HG03521 (cell line): ENCODE measurements around the gene AP4S1.
A peak's percentile ranks its signal among the peaks of the same experiment; 100 is the strongest.

Source experiments
- ATAC-seq: cut with Tn5 transposase; IDR thresholded peaks from one replicate; pipeline ENCODE4 v1.9.1; 2021; ENCODE audit warnings: mild to moderate bottlenecking, moderate library complexity; ENCODE audit not compliant: unreplicated experiment

AP4S1 gene, protein sequence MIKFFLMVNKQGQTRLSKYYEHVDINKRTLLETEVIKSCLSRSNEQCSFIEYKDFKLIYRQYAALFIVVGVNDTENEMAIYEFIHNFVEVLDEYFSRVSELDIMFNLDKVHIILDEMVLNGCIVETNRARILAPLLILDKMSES

DNA sequence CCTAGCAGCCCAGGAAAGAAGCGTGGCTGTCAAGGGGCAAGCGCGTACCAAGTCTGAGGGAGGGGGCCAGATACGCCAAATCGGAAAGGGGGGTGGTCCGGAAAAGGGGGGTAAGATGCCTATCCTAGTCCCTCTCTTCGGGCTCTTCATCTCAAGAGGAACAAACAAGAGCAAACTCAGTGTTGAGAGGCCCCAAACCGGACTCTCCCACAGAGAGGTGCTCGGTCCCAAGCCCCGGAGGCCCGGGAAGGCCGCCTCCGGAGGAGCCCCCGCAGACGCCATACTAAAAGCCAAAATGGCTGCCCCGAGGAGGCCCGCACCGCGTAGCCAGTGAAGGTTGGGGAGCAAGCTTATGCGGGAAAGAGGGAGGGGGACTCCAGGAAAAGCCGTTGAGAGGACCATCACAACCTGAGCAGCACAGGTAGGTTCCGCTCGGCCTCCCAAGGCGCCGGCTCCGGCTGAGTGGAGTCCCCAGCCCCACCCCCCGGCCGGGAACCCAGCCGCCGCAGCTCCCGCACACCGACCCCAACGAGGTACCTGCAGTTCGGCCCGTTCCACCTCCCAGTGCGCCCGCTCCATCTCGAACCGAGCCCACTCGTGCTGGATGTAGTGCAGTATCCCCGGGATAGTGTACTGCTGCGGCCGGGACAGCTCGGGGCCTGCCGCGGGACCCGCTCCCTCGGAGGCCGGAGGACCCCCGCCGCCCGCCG, at the start of gene AP4S1:
TSS of gene AP4S1 (plus strand) at position 283 of the 710 bp plus-strand sequence. CDS start 40,548 bp downstream, outside the sequence.
- ATAC-seq = peak; percentile 14

DNA sequence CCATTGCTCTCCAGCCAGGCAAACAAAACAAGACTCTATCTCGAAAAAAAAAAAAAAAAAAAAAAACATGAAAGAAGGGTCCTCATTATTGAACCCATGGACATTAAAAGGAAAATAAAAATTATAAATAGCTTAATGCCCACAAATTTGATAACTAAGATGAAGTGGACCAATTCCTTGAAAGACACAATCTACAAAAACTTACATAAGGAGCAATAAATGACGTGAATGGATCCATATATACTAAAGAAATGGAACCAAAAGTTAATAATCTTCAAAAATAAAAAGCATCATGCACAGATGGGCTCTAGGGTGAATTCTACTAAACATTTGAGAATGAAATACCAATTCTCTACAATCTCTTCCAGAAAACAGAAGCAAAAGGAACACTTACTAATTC, 47.7 kb upstream of the AP4S1 start:
- no peak for ATAC-seq

DNA sequence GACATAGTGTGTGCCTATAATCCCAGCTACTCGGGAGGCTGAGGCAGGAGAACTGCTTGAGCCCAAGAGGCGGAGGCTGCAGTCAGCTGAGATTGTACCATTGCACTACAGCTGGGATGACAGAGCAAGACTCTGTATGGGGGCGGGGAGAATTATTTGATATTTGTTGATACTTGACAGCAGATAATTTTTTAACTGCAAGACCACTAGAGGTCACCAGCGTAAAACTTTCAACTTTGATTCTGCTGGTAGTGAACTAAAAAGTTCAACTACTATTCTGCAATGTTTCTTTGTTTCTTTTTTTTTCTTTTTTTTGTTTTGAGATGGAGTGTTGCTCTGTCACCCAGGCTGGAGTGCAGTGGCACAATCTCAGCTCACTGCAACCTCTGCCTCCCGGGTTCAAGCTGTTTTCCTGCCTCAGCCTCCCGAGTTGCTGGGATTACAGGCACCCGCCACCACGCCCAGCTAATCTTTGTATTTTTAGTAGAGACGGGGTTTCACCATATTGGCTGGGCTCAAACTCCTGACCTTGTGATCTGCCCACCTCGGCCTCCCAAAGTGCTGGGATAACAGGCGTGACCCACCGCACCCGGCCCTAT, 45.2 kb upstream of the AP4S1 start:
- peak; percentile 50 for ATAC-seq

DNA sequence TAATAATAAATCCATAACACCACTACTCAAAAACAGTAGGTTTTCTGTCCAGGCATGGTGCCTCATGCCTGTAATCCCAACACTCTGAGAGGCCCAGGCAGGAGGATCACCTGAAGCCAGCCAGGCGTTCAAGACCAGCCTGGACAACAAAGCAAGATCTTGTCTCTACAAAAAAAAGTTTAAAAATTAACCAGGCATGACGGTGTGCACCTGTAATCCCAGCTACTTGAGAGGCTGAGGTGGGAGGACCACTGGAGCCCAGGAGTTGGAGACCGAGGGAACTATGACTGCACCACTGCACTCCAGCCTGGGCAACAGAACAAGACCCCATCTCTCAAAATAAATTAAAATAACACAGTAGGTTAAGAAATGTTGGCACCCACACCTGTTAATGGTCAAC, 44.5 kb upstream of the AP4S1 start:
- ATAC-seq = no peak

DNA sequence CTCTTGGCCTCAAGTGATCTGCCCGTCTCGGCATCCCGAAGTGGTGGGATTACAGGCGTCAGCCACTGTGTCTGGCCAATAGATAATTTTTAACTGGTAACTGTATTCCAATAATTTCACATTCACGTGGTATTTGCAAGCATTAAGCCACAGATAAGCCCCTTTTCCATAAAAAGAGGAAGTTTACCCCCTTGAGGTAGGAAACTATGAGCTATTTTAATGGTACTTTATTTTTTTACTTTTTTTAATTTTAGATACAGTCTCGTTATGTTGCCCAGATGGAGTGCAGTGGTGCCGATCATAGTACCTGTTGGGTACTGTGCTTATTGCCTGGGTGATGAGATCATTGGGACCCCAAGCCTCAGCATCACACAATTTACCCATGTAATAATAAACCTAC, 42.9 kb upstream of the AP4S1 start:
- ATAC-seq = no peak

DNA sequence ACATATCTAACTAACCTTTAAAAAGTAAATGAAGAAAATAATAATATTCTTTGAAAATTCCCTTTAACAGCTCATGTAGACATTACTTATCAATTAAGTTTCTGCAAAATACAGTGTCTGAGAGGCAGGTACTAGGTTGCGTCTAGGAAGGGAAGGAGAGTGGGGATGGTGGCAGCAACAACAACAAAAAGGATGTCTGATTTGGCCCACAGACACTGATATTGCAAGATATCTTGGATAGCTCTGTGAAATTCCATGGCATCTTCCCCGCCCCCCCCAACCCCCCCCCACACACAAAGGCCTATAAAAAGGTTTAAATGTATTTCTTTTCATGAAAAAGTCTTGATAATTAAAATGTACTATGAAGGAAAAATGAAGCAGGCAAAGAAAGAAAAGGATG, 41.6 kb upstream of the AP4S1 start:
- no peak for ATAC-seq

DNA sequence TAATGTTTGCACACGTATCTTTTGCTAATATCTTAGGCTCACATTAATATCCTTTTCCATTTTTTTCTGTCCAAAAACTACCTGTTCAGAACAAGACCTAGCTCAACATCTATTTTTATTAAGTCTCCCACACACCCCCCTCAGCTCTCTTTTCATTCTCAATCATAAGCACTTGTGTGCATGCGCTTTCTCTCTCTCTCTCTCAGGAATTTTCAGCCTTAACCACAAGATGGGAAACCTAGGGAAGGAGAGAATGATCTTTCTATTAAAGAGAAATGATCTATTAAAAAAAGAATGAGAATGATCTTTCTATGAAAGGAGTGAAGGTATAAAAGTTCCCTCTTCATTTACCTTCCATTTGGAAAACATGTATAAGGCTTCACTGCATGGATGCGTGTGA, 39.7 kb upstream of the AP4S1 start:
- ATAC-seq = no peak

DNA sequence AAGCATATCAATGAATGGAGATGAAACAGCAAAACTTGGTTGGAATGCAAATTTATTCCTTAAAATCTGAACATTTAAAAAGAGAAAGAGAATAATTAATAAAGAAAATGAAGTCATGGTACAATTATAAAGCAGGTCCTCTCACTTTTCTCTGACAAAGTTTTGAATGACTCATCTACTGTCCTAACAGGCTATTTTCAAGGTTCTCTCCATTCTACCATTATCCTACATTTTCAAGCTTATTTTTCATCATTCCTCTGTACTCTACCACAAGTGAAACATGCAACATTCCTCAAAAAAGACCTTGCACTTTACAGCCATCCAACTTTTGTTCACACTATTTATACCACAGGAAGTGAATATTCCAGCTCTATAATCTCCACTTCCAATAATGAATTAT, 36.9 kb upstream of the AP4S1 start:
- no peak for ATAC-seq

DNA sequence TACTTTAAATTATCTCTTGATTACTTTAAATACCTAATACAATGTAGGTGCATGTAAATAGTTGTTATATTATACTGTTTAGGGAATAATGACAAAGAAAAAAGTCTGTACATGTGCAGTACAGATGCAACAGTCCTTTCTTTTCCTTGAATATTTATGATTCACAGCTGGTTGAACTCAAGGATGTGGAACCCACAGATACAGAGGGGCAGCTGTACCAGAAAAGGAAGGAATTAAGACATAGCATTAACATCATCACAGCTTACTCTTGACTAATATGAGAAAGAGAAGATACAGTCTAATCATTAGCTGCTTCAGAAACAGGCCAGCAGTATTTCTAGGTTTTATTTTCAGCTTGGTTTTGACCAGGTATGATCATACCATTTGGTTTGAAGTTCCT, 34.7 kb upstream of the AP4S1 start:
- no peak for ATAC-seq

DNA sequence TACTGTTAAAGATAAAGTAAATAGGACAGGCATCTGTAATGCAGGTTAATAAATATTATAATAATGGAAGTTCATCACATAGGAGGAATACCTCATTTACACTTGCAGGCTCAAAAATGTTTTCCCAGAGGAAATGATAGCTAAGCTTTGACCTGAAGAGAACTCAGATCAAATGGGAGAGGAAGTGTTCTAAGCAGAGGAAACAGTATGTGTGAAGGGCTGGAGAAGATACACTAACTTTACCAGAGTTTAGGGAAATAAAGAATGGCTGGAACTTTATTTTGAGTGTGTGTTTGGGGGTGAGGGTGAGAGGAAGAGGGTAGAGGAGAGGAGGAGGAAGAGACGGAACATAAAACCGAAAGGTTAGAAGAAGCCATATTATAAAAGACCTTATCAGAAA, 34.0 kb upstream of the AP4S1 start:
- no peak for ATAC-seq

DNA sequence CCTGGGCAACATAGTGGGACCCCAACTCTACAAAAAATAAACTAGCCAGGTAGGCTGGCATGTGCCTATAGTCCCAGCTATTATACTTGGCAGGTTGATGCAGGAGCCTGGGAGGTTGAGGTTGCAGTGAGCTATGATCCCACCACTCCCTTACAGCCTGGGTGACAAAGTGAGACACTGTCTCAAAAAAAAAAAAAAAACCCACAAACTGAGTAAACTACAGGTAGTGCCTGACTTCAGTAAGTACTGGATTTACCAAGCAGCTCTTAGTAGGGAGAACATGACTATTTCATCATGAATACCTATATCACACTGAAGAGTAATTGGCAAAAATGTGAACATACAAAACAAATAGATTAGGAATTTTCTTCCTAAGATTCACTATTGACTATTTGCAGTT, 32.4 kb upstream of the AP4S1 start:
- ATAC-seq = no peak

DNA sequence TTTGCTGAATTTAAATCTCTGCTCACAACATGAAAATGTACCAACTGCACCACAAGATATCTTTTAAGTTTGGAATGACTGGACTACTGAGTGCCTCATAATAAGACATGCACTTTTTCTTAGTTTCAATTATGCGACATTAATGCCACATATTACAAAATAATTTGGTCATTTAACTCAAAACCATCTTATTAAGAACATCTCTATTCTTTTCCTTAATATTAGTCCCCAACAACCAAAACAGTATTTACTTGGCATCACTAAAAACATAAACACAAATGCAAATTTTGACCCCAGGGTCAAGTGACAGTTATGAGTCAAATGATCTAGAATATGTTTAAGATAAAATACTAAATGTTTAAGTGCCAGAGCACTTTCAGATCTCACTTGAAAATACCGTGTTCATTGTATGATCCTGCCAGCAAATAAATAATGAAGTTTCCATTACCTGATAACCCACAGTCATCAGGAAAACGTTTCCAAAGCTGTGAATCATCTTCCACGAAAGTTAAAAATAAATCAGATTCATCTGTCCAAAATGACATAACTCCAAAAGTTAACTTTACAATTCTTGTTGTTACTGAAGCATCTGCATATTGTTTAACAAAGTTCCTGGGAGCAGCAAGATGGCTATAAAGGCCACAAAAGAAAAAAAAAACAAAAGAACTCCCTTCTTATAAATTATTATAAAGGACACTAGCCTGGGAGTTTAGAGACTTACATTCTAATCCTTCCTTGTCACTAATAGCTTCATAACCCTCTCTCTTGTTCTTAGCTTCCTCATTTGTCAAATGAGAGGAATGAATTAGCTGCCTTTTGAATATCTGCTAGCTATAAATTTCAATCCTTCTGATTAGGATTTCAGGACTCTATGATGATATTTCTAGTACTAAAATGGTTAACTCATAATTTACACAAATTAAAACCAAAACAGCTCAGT, 30.5 kb upstream of the AP4S1 start:
- ATAC-seq = no peak

DNA sequence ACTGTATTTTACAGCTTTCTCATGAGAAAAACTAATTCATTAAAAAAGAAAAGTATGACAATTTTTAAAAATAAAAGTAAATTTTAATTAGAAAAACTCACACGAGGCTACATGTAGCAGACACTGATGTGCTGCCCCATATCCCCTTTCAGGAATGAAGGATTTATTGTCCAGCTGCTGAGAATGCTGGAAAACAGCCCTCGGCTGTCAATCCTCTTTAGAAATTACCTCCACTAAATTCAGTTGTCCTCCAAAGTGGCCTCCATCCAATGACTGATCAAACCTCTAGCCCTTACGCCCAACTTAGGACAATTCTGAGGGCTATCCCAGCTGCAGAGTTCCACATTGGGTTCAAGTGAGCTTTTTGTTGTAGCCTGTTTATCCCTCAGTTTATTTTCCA, 29.8 kb upstream of the AP4S1 start:
- ATAC-seq = no peak

DNA sequence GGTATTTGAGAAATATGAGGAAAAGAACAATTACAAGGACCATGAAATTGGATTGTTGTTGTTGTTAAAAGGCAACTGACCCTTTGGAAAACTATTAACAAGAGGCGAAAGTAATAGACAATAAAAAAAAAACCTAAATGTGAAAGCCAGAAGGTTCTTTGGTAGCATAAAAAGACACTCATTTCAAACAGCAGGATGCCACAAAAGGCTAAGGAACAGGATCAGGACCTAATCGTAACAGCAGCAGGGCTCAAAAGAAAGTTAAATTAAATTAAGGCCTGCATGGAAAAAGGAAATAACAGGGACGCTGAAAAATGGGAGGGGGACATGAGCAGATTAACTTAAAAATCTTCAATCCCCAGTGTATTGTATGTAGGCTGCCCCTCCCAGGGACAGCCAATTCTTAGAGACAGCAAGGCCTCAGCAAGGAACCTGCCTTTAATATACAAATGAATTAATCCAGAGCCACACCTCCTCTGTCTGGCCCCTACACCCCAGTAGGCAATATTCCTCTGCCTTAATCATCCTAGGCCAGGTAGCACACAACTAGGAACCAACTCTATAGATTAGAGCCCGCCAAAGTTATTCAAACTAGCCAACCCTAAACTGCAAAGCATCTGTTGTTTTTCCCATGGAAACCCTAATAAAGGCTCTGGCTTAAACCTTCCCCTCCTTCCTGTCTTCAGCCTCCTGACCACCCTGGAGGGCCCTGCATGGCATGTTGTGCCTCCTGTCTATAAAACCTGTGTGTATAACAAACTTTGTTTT, 28.4 kb upstream of the AP4S1 start:
- no peak for ATAC-seq

DNA sequence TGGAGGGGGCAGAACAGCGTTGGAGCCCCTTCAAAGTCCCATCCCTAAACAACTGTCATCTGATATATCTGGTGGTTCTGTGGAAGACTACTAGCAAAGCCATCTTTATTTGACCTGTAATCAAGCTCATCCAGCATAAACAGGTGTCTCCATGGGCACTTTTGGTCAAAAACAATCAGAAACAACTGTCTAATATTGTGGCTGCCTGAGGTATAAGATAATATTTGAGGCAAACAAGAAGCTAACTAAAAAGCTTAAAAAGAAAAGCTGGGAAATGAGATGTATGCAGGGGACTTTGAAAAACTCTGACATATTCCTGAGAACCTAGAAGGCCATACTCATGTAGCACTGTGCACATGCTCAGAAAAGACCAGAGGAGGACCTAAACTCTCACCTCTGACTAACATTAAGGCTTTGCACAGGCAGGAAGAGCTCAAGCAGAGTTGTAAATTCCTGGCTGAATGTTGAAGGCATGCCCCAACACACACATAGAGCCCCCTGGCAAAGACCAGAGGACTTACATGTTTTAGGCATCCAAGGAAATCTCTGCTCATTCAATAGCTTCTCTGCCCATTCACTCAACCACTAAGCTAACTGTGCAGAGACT, 27.2 kb upstream of the AP4S1 start:
- no peak for ATAC-seq

DNA sequence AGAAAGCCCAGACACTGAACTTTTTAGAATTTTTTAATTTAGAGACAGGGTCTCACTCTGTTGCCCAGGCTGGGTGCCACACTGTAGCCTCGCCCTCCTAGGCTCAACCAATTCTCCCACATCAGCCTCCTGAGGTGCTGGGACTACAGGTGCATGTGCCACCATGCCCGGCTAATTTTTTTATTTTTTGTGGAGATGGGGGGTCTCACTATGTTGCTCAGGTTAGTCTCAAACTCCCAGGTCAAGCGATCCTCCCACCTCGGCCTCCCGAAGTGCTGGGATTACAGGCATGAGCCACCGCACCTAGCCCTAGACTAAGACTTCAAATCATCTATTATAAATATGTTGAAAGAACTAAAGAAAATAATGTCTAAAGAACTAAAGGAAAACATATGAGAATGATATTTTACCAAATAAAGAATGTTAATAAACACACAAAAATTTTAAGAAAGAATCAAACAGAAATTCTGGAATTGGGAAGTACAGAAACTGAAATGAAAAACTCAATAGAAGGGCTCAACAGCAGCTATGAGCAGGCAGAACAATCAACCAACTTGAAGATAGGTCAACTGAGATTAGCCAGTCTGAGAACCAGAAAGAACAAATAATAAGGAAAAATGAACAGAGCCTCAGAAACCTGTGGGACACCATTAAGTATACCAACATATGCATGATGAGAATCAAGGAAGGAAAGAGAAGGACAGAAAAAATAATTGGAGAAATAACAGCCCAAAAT, 26.2 kb upstream of the AP4S1 start:
- no peak for ATAC-seq

DNA sequence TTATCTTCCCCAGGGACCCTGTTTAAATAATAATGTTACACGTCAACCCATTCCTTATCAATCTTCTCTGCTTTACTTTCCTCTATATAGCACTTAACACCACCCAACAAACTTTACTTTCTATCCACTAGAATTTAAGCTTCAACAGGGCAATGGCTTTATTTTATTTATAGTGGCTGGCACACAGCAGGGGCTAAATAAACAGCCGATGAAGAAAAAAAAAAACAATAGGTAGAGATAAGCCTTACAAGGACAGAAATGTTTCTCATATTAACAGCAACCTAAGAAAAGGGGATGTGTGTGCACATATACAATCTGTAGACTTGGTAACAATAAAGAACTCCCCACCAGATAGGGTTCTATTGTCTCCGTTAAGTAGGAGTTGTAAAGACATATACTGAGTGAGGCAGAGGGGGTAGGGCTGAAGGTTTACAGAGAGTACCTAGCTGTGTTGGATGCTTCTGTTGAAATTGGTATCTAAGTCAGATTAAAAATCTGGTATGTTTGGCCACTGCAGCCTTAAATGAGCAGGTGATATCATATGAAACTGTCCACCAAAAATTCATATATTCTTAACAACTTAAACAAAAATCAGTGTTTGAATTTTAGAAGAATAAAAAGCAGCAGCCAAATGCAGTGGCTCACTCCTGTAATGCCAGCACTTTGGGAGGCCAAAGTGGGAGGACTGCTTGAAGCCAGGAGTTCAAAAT, 24.7 kb upstream of the AP4S1 start:
- no peak for ATAC-seq

DNA sequence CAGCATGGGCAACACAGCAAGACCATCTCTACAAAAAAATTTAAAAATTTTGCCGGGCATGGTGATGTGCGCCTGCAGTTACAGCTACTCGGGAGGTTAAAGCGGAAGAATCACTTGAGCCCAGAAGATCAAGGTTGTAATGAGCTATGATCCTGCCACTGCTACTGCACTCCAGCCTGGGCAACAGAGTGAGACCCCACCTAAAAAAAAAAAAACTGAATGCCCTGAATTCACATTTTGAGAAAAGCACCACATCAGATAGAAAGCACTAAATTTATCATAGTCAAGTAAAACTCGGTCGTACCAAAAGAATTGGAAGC, 24.1 kb upstream of the AP4S1 start:
- no peak for ATAC-seq

DNA sequence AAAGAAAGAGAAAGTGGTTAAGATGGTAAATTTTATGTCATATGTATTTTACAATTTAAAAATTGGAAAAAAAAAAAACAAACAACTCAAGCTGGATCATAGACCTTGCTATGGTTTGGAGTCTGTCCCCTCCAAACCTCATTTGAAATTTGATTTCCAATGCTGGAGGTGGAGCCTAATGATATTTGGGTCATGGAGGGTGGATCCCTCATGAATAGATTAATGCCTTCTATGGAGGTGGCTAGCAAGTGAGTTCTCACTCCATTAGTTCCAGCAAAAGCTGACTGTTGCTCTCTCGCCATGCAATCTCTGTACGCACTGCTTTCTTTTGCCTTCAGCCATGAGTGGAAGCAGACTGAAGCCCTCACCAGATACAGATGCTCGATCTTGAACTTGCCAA, 22.2 kb upstream of the AP4S1 start:
- no peak for ATAC-seq
